LNCaP clone FGC (cell line): ENCODE data around the gene PIH1D1.

Experiments used
- DNase-seq: peaks from one replicate; pipeline ENCODE4 v3.0.0-alpha.2; 2011; ENCODE audit warnings: low read depth
- H3K4me3 ChIP-seq: 2 replicates; pipeline ENCODE4 v1.5.1; 2011; ENCODE audit warnings: mild to moderate bottlenecking, low read depth, low read length, control low read depth
- TF ChIP-seq, protein P1 (sequence below): IDR thresholded peaks from 2 replicates; pipeline ENCODE4 v1.5.1; 2012; ENCODE audit warnings: mild to moderate bottlenecking; ENCODE audit not compliant: control insufficient read depth, insufficient read depth; ENCODE audit errors: extremely low read depth

Gene PIH1D1

DNA sequence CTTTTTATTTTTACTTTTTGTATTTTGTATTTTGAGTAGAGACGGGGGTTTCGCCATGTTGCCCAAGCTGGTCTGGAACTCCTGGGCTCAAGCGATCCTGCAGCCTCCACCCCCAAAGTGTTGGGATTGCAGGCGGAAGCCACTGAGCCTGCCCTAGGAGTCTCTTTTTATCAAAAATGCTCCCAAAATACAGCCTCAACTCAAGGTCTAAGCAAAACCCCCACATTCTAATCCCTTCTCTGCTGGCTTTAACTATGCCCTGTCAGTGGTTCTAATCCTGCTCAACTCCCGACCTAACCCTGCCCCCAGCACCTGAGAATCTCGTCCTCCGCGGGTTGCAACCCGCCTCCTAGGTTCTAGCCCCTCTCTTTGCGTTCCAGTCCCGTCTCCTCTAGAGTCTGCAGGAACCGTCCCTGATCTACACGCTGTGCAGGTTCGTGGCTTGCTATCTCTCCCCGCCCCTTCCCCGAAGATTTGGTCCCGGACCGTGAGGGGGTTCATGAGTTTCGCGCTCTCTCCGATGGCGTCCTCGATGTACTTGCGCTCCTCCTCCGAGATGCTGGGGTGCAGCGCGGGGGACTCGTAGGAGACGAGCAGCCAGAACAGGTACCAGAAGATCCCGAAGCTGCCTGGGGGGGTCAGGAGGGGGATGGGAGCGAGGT lies 18.2 kb downstream of the PIH1D1 start:
- TF ChIP-seq, protein P1, sequence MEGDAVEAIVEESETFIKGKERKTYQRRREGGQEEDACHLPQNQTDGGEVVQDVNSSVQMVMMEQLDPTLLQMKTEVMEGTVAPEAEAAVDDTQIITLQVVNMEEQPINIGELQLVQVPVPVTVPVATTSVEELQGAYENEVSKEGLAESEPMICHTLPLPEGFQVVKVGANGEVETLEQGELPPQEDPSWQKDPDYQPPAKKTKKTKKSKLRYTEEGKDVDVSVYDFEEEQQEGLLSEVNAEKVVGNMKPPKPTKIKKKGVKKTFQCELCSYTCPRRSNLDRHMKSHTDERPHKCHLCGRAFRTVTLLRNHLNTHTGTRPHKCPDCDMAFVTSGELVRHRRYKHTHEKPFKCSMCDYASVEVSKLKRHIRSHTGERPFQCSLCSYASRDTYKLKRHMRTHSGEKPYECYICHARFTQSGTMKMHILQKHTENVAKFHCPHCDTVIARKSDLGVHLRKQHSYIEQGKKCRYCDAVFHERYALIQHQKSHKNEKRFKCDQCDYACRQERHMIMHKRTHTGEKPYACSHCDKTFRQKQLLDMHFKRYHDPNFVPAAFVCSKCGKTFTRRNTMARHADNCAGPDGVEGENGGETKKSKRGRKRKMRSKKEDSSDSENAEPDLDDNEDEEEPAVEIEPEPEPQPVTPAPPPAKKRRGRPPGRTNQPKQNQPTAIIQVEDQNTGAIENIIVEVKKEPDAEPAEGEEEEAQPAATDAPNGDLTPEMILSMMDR: no peak
- DNase-seq: no peak
- H3K4me3 ChIP-seq: no peak overlapping the region

DNA sequence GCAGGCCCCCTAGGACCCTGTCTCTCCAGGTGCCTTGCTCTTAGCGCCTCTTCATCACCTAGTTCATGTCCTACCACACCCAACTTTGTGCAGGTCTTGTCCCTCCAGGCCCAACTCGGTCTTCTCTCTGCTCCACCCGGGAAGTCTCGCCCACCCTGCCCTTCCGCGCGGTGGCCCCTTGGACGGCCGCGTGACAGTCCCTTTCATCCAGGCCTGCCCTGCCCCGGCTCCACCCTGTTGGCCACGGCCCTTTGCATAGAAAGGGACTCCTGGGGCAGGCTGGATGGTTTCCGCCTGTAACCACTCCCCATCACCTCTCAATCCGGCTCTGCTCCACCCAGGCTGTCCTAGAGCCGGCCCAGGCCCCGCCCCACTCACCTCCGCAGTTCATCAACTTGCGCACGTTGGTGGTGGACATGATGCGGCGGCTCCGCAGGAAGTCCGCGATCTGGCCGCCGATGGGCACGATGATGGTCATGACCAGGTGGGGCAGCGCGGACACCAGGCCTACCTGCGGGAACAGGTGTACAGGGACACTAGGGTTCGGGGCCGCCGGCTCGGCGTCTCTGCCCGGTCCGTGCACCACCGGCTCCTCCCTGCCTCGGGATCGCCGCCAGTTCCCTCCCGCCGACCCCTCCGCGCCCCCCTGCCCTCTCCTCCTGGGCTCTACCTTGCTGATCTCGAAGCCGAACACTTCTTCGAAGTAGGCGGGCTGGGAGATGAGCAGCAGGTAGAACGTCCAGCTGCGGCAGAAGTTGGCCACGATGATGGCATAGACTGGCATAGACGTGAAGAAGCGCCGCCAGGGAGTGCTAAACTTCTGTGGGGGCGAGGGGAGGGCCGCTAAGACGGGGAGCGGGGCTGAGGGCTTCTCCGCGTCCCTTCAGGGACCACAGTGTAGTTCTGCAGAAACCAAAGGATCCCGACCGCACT lies 19.2 kb downstream of the PIH1D1 start:
- TF ChIP-seq, protein P1: no peak
- DNase-seq: no peak
- no peak overlapping the region for H3K4me3 ChIP-seq

DNA sequence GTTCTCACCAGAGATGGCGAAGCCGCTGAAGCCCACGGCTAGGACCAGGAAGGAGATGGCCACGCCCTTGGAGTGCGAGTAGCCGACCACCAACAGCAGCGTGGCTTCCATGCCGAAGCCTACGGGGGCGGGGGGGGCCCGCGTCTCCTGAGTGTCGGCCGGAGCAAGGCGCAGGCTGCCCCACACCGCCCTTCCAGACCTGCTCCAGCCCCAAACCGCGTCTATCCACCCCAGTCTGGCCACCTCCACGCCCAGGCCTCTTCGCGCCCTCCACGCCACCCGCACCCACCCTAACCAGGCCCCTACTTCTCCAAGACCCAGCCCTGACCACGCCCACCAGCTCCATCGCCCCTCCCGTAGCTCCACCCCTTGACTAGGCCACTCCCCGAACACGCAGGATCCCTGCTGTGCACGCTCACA lies 20.3 kb downstream of the PIH1D1 start:
- TF ChIP-seq, protein P1: no peak
- no peak overlapping the region for H3K4me3 ChIP-seq
- DNase-seq: no peak

DNA sequence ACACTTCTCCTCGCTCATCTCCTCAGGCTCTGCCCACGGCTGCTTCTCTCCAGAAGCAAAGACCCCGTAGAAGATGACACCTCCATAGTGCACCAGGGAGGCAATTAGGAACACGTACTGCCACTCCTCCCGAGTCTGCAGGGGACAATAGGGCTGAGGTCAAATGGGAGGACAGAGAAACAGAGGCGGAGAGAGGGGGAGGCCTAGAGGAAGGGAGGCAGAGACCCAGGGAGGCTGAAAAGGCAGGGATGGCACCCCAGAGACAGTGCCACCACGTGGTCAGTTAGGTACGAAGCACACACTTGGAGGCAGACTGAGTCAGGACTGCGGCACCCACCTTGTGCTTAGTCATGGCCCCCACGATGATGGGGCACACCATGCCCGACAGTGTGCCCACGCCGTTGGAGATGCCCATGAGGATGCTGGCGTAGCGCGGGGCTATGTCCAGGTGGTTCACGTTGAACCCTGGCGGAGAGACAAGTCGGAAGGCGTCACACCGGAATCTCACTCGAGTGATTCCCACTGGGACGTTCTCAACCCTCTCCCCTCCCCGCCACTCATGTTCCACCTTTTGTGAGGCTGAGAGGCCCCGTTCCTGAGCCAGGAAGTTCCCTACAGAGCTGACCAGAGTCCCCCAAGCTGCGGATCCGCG lies 20.8 kb downstream of the PIH1D1 start:
- DNase-seq: no peak
- no peak overlapping the region for H3K4me3 ChIP-seq
- TF ChIP-seq, protein P1: no peak

DNA sequence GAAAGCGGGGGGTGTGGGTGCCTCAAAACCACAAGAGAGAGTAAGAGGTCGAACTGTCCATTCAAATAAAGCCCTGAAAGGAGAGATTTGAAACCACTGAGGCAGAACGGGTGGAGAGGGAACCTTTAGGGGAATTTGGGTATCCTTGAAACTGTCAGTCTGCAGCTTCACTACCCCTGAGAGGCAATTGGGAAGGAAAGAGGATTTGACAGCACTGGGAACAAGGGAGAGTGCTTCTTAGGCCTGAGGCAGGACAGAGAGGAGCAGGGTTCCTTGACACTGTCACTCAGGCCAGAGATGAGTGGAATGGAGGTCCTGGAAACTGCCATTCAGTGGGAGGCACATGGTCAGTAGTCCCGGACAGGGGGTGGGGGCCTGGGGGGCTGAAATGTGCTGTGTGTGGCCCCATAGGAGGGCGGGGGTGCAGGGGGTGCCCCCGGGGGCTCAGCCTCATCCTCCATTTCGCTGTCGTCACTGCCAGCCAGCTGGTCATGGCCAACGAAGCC lies 21.4 kb downstream of the PIH1D1 start:
- no peak overlapping the region for H3K4me3 ChIP-seq
- no peak for DNase-seq
- TF ChIP-seq, protein P1: no peak

DNA sequence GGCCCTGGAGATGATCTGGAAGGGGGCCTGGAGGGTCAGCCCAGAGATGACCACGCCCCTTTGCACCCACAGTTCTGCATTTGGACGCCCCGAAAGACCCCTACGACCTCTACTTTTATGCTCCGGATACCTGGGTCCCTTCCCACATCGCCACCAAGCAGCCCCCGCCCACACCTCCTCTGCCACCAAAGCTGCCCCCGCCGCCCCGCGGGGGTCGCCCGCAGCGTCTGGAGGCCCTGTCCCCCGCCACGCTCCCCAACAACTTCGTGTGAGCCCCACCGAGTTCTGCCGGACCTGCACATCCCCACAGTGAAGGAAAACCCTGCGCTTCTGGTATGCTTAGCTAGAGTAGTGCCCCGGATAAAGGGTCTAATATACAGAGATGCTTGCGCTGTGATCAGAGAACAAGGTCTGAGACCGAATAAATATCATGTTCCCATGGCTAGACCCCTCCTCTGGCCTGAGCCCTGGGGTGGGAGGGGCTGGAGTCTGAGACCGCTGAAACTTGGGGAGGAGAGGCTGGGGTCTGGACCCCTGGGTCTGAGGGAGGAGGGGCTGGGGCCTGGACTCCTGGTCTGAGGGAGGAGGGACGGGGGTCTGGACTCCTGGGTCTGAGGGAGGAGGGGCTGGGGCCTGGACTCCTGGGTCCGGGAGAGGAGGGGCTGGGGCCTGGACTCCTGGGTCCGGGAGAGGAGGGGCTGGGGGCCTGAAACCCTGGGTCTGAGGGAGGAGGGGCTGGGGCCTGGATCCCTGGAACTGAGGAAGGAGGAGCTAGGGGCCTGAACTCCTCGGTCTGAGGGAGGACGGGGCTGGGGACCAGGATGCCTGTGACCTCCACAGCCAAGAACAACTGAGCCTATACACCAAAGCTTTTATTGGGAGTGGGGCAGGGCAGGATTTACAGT lies 22.8 kb downstream of the PIH1D1 start:
- no peak overlapping the region for H3K4me3 ChIP-seq
- TF ChIP-seq, protein P1: no peak

More for the DNA sequence above, 22.8 kb downstream of the PIH1D1 start:
- no peak for DNase-seq
